Pons (tissue), 1 donor: Measurements from ENCODE around the gene CNOT2.

ENCODE experiments used
- DNase-seq: peaks from one replicate; pipeline ENCODE4 v3.0.0-alpha.2; 2016; ENCODE audit warnings: low spot score

Gene CNOT2

GRCh38 chr12:70251226-70251625 is 8.0 kb downstream of the CNOT2 start:
- DNase-seq = no peak

DNA sequence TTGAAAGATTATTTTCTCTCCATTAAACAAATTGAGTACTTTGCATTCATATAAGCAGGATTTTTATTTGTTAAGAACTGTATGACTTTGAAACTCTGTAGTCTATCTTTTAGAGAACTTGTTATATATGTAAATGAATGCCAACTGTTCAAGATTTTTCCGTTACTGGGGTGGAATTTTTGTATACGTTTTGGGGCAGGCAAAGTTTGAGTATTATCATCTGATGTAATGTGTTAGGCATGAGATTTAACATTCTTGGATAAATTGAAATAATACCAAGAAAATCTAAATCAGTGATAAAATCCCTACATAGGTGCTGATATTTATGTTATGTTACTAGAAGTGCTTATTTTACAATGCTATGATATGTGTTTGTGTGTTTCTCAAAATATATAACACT is 8.4 kb downstream of the CNOT2 start:
- no peak for DNase-seq

- no peak for DNase-seq
Measured at GRCh38 chr12:70252832-70253231, 9.6 kb downstream of the CNOT2 start.

DNA sequence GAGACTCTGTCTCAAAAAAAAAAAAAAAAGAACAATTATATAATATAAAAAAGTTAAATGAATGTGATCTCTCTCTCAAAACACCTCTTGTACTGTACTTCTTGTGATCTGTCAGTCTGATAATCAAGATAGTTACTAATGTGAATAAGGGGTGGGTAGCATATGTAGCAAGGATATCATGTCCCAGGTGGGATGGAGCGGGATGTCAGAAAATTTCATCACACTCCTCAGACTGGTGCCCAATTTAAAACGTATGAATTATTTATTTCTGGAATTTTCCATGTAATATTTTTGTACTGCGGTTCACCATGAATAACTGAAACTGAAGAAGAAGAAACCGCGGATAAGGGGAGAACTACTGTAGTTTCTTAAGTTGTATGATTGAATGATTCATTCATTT is 11.0 kb downstream of the CNOT2 start:
- DNase-seq = no peak

DNA sequence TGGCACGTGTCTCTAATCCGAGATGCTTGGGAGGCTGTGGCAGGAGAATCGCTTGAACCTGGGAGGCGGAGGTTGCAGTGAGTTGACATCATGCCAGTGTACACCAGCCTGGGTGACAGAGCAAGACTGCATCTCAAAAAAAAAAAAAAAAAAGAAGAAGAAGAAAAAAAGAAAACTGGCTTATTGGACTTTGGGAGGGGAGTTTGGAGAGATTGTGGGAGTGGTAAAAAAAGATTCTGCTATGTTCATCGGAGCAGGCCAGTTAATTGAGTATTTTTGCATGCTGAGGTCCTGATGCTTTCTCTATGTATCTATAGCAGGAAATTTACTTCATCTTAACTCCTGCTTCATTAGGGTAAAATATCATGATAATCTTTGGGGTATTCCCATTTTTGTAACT is 11.6 kb downstream of the CNOT2 start:
- no peak for DNase-seq

DNA sequence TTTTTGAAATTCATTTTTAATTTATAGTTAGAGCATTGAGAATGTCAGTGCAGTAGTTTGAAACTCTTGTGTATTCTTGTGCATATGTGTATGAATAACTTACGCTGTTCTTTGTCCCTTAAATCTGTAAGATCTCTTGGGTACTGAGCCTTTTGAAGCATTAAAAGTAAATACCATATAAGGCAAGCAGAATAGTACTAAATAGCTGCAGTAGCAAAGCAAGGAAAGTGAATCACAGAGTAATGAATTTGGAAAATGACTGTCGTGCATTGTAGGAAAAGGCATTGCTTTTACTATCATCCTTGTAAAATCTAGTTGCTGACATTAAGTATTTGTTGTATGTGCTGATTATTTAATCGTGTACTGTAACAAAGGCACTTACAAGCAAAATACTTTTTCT is 12.1 kb downstream of the CNOT2 start:
- DNase-seq = no peak

- DNase-seq = no peak
Measured at GRCh38 chr12:70258605-70259403, 15.6 kb downstream of the CNOT2 start.

- DNase-seq = no peak
Measured at GRCh38 chr12:70260646-70261045, 17.4 kb downstream of the CNOT2 start.

DNA sequence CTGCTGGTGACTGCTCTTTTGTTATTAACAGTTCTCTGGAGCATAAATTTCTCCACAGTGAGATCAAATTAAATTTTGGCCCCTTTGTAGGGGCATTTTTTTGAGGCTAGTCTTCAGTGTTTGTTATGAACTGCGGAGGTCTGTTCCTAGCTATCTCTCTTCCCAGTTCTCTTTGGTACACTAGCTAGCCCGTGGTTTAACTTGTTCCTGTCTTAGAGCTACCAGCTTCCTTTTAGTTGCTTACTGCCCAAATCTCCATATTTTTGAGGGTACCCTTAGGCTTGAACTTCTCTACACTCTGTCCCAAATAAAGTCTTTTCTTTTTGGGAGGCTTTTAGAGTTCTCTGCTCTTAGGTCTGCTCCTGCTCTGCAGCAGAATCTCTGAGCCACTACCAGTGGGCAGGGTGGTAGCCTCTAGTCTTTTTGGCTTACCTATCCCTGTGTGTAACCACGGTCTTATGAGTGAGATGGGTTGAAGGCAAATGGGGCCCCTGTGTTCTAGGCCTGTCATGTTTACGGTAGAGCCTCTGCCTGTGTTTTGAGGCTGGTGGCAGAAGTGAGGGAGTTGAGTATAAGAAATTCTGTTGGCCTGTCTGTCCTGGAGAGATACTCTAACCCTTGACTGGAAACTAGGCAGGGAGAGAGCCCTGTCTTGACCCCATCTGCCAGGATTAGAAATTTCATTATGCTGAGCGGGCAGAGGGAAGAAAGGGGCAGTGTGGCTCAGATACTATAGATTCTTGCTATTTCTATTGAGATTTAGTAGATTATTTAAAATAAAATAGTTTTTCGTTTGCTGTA is 21.0 kb downstream of the CNOT2 start:
- DNase-seq = no peak

- DNase-seq = no peak
Measured at GRCh38 chr12:70265132-70265531, 21.9 kb downstream of the CNOT2 start.

DNA sequence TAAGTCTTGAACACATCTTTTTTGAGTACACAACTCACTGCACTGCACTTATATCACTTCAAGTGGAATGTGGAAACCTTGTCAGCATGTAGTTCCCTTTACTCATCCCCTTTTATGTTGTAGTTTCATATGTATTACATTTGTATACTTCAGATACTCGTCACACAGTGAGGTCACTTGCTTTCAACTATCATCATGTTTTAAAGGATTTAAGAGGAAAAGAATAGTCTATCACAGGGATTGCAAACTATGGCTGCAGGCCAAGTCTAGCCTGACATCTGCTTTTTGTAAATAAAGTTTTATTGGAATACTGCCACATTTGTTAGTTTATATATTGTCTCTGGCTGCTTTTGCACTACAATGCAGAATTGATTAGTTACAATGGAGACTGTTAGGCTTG is 24.3 kb downstream of the CNOT2 start:
- peak; percentile 12 for DNase-seq

DNA sequence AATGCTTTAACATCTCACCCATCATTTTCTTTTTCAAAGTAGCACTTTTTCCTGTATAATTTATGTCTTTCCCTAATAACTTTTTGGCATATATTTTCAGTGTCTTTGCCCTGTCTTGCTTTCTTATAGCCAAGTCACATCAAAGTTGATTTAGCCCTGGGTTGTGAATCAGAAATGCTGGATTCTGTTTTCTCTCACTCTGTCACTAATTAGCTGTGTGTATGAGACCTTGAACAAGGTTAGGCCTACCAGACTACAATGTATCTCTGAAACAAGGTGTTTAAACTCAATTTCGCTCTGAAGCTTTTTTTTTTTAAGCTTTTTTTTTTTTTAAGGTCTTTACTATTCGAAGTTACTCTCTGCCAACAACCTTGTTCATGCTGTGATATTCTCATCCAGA is 25.7 kb downstream of the CNOT2 start:
- no peak for DNase-seq

DNA sequence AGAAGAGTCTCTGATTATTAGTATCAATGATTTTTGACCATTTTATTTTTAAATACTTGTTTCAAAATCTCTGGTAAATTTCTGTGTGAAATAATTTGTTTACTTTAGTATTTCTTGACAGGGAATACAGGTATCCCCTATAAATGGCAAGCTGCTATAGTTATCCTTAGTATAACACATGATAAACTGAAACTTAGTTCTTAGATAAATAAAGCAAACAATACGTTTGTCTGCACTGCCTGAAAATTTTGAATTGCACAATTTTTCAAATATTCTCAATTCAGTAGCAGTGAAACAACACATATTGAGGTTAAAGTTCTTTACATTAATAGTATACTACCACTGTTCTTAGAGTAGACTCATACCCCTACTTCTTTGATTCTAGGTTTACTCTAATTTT is 26.9 kb downstream of the CNOT2 start:
- no peak for DNase-seq

DNA sequence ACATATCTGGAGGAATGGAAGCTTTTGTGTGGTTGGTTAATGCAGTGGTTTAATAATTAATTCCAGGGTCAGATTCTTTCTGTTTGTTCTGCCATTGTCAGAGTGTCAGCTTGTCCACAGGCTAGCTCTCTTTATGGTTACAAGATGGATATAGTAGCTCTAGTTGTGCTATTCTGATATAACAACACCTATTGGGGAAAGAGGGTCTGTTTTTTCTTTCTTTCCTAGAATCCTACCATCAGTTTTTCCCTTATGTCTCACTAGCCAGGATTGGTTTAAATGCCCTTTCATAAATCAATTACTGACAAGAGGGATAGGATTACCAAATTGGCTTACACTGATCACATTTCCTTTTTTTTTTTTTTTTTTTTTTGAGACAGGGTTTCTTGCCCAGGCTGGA is 27.8 kb downstream of the CNOT2 start:
- no peak for DNase-seq

DNA sequence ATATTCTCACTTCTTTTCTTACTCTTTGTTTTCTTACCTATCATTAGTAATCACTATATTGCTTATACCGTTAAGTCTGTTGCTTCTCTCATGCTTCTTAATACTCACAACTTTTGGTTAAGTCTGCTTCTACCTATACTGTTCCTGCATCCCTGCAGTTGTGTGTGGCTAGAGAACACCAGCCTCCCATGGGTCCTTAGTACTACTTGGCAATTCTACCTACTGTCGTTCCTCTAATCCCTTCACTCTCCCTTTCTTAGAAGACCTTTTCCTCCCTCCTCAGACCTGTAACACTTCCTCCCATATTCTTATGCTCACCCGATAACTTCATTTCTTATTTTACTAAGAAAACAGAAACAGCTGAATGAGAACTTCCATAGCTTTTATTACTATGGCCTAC is 29.3 kb downstream of the CNOT2 start:
- DNase-seq = no peak

DNA sequence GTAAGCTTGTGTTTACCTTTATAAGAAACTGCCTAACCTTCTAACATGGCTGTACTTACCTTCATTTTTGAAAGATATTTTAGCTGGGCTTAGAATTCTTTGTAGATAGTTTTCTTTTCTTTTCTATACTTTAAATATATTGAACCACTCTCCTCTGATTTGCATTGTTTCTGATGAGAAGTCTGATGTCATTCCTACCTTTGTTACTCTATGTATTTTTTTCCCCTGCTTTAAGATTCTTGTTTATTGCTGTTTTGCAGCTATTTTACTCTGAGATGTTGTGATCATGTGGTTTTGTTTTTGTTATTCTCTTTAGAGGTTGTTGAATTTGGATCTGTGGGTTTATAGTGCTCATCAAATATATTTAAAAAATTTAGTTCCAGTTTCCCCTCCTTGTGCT is 31.8 kb downstream of the CNOT2 start:
- DNase-seq = no peak

DNA sequence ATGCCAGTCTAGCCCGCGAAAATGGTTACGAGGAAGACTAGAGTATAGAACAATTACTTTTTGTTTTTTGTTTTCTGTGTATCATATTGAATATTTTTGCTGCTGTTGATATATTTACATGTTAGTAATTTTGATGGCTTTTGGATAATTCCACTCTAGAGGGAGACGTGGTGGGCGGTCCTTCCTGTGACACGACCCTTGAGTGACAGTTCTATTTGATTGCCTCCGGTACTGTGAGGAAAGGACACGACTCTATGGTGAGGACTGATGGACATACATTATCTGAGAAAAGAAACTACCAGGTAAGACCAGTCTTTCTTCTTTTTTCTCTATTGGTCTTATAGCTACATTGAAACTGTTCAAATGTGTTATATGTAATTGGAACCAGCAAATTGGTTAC is 34.7 kb downstream of the CNOT2 start:
- DNase-seq = no peak

GRCh38 chr12:70278945-70279344 is 35.7 kb downstream of the CNOT2 start:
- no peak for DNase-seq

GRCh38 chr12:70283232-70283631 is 40.0 kb downstream of the CNOT2 start:
- DNase-seq = no peak

DNA sequence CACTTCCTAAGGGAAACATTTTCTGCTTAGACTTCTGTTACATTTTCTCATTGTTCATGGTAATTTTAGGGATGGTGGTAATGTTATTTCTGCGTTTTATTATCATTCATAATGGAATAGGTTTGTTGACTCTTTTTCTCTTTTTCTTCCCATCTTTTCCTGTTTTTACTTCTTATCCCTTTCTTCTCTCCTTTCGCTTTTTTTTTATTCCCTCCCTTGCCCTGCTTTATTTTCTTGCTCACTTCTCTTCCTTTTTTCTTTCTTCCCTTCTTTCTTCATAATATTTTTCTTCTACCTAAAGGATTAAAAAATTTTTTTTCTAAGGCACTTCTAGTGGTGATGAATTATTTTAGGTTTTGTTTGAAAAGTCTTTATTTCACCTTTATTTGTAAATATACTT is 45.6 kb downstream of the CNOT2 start:
- no peak for DNase-seq

DNA sequence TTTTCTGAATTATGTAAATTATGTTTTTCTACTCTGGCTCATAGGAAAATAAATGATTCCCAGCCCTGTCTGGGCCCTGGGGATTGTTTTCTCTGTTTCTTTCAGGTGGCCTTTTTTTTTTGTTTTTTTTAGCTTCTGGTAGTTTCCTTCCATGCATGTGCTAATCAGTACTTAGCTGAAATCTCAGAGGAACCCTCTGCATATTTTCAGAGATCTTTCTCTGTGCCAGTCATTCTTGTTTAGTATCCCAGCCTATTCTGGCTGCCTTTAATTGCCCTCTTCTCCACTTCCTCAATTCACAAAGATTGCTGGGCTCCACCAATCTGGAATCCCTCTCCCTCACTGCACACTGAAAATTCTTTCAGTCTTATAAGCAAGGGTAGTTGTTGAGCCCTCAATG is 46.9 kb downstream of the CNOT2 start:
- DNase-seq = no peak

GRCh38 chr12:70292017-70292776 is 49.0 kb downstream of the CNOT2 start:
- no peak for DNase-seq
